WTC11 (cell line): ENCODE data around the gene COPE. TPM values are rescaled to one million over a fixed set of nuclear protein-coding genes. Genes with fewer than 3 reads are reported as not detected.

Source experiments
- ATAC-seq: fragments of 200-7000 bp; cut with Tn5 transposase; 2 replicates; pipeline ENCODE4 v1.10.0; 2021; ENCODE audit warnings: mild to moderate bottlenecking, moderate library complexity
- CTCF ChIA-PET: fragments of 300-600 bp; sonication (Branson Sonifier 250); formaldehyde crosslinking; loops from one replicate; lab custom pipeline; 2021; ENCODE audit warnings: antibody characterized with exemption; lab: Charles Lee
- POLR2A ChIA-PET: fragments of 350-600 bp; sonication (Branson Sonifier 250); formaldehyde crosslinking; loops from one replicate; lab custom pipeline; 2021; ENCODE audit warnings: antibody characterized with exemption; lab: Charles Lee
- DNase-seq: peaks from one replicate; pipeline ENCODE4 v3.0.0; 2021; ENCODE audit warnings: low spot score
- H3K27ac Mint-ChIP-seq: 2 replicates; pipeline ENCODE4 v1.8.0; 2021; ENCODE audit warnings: mixed read lengths
- H3K27me3 Mint-ChIP-seq: 2 replicates; pipeline ENCODE4 v1.8.0; 2021; ENCODE audit warnings: low read depth, mild to moderate bottlenecking, moderate library complexity, mixed read lengths
- H3K36me3 Mint-ChIP-seq: 2 replicates; pipeline ENCODE4 v1.8.0; 2021; ENCODE audit warnings: mixed read lengths
- H3K4me1 Mint-ChIP-seq: 2 replicates; pipeline ENCODE4 v1.8.0; 2022; ENCODE audit warnings: mixed read lengths
- H3K4me3 Mint-ChIP-seq: 2 replicates; pipeline ENCODE4 v1.8.0; 2021; ENCODE audit warnings: mild to moderate bottlenecking, moderate library complexity, mixed read lengths
- H3K9me3 Mint-ChIP-seq: 2 replicates; pipeline ENCODE4 v1.8.0; 2021; ENCODE audit warnings: mixed read lengths
- ARID4B ChIP-seq: sonication (generic); formaldehyde crosslinking; IDR thresholded peaks from 2 replicates; pipeline ENCODE4 v1.8.0; 2023; ENCODE audit warnings: missing genetic modification reagents, mild to moderate bottlenecking, borderline replicate concordance
- ATF2 ChIP-seq: sonication (generic); formaldehyde crosslinking; IDR thresholded peaks from 2 replicates; pipeline ENCODE4 v1.8.1; 2022; ENCODE audit warnings: low read depth, missing genetic modification reagents, borderline replicate concordance
- CREB1 ChIP-seq: sonication (generic); formaldehyde crosslinking; IDR thresholded peaks from 2 replicates; pipeline ENCODE4 v1.8.0; 2023; ENCODE audit warnings: mild to moderate bottlenecking, missing genetic modification reagents
- CREM ChIP-seq: sonication (generic); formaldehyde crosslinking; IDR thresholded peaks from 2 replicates; pipeline ENCODE4 v1.8.1; 2022; ENCODE audit warnings: mild to moderate bottlenecking, missing genetic modification reagents, moderate library complexity
- ESRRA ChIP-seq: sonication (generic); formaldehyde crosslinking; IDR thresholded peaks from 2 replicates; pipeline ENCODE4 v1.8.1; 2022; ENCODE audit warnings: mild to moderate bottlenecking, missing genetic modification reagents, borderline replicate concordance
- ETV6 ChIP-seq: sonication (generic); formaldehyde crosslinking; IDR thresholded peaks from 2 replicates; pipeline ENCODE4 v1.8.1; 2022; ENCODE audit warnings: mild to moderate bottlenecking, missing genetic modification reagents
- MXD4 ChIP-seq: fragments of 250-450 bp; sonication (Bioruptor Pico); IDR thresholded peaks from 2 replicates; pipeline ENCODE4 v1.8.0; 2021; ENCODE audit warnings: mild to moderate bottlenecking, moderate library complexity, borderline replicate concordance
- NR3C1 ChIP-seq: sonication (generic); formaldehyde crosslinking; conservative IDR thresholded peaks from 2 replicates; pipeline ENCODE4 v1.8.1; 2023; ENCODE audit warnings: low read depth, mild to moderate bottlenecking, missing genetic modification reagents
- OVOL2 ChIP-seq: fragments of 250-450 bp; sonication (Bioruptor Pico); IDR thresholded peaks from 2 replicates; pipeline ENCODE4 v1.9.0; 2021; ENCODE audit warnings: mild to moderate bottlenecking, borderline replicate concordance
- PREB ChIP-seq: sonication (generic); formaldehyde crosslinking; IDR thresholded peaks from 2 replicates; pipeline ENCODE4 v1.8.1; 2022; ENCODE audit warnings: mild to moderate bottlenecking, missing genetic modification reagents, moderate library complexity, borderline replicate concordance
- PRRX2 ChIP-seq: fragments of 250-450 bp; sonication (Bioruptor Pico); IDR thresholded peaks from 2 replicates; pipeline ENCODE4 v1.8.0; 2021; ENCODE audit warnings: mild to moderate bottlenecking
- SMAD4 ChIP-seq: sonication (generic); formaldehyde crosslinking; IDR thresholded peaks from 2 replicates; pipeline ENCODE4 v1.8.0; 2022; ENCODE audit warnings: mild to moderate bottlenecking, missing genetic modification reagents
- SOX15 ChIP-seq: fragments of 250-450 bp; sonication (Bioruptor Pico); IDR thresholded peaks from 2 replicates; pipeline ENCODE4 v1.9.0; 2021; ENCODE audit warnings: mild to moderate bottlenecking
- TCF7 ChIP-seq: sonication (generic); formaldehyde crosslinking; IDR thresholded peaks from 2 replicates; pipeline ENCODE4 v1.8.0; 2022; ENCODE audit warnings: mild to moderate bottlenecking, low read depth, missing genetic modification reagents, moderate library complexity
- TEAD4 ChIP-seq: sonication (generic); formaldehyde crosslinking; IDR thresholded peaks from 2 replicates; pipeline ENCODE4 v1.8.0; 2022; ENCODE audit warnings: mild to moderate bottlenecking, missing genetic modification reagents
- ZBTB43 ChIP-seq: sonication (generic); formaldehyde crosslinking; IDR thresholded peaks from 2 replicates; pipeline ENCODE4 v1.8.1; 2023; ENCODE audit warnings: mild to moderate bottlenecking, missing genetic modification reagents
- ZNF138 ChIP-seq: sonication (generic); formaldehyde crosslinking; conservative IDR thresholded peaks from 2 replicates; pipeline ENCODE4 v1.8.1; 2022; ENCODE audit warnings: mild to moderate bottlenecking, moderate library complexity, missing genetic modification reagents
- ZNF232 ChIP-seq: sonication (generic); formaldehyde crosslinking; IDR thresholded peaks from 2 replicates; pipeline ENCODE4 v1.8.0; 2022; ENCODE audit warnings: mild to moderate bottlenecking, missing genetic modification reagents
- ZNF281 ChIP-seq: sonication (generic); formaldehyde crosslinking; IDR thresholded peaks from 2 replicates; pipeline ENCODE4 v1.8.0; 2023; ENCODE audit warnings: mild to moderate bottlenecking, missing genetic modification reagents
- ZNF317 ChIP-seq: sonication (generic); formaldehyde crosslinking; IDR thresholded peaks from 2 replicates; pipeline ENCODE4 v1.8.1; 2023; ENCODE audit warnings: low read depth, mild to moderate bottlenecking, moderate library complexity, missing genetic modification reagents, borderline replicate concordance
- ZNF671 ChIP-seq: fragments of 250-450 bp; sonication (Bioruptor Pico); IDR thresholded peaks from 2 replicates; pipeline ENCODE4 v1.8.0; 2021; ENCODE audit warnings: mild to moderate bottlenecking
- total RNA-seq: library from RNA; stranded (reverse); gene quantifications from 3 replicates; pipeline ENCODE4 v1.2.3, GENCODE V29; 2021

COPE gene
- total RNA-seq, 1 experiment from 2014 or later, result 228 TPM

- no peak for TF ChIP-seq PREB (CRISPR knock-in tag)
- no peak for TF ChIP-seq CREM
- TF ChIP-seq ZNF317, result no peak
- TF ChIP-seq ESRRA, result no peak
- TF ChIP-seq OVOL2 (CRISPR knock-in tag), result no peak
- no peak for TF ChIP-seq MXD4 (CRISPR knock-in tag)
- TF ChIP-seq ATF2 (CRISPR knock-in tag), result no peak
Observed at GRCh38 chr19:18868380-18869022, 50.7 kb downstream of the COPE start (continued).

GRCh38 chr19:18867751-18868150 lies 51.4 kb downstream of the COPE start:
- ATAC-seq, result no peak
- CTCF ChIA-PET, result interaction anchor here (0.6 to 2.4 kb wide), 13 partner anchors 9 to 280 kb away, joined by 3 to 18 read pairs (median 3); partner anchors contain the start of genes COPE and DDX49
- no peak for DNase-seq
- TF ChIP-seq ETV6 (CRISPR knock-in tag), result no peak
- no peak for TF ChIP-seq ZNF671 (CRISPR knock-in tag)
- no peak for TF ChIP-seq PRRX2 (CRISPR knock-in tag)
- no peak for TF ChIP-seq ZNF281 (CRISPR knock-in tag)
- no peak for TF ChIP-seq MXD4 (CRISPR knock-in tag)
- no peak for TF ChIP-seq SOX15 (CRISPR knock-in tag)
- no peak for TF ChIP-seq ZBTB43 (CRISPR knock-in tag)
- TF ChIP-seq CREB1 (CRISPR knock-in tag), result no peak
- TF ChIP-seq ARID4B (CRISPR knock-in tag), result no peak
- TF ChIP-seq TCF7, result no peak
- no peak for TF ChIP-seq ZNF232 (CRISPR knock-in tag)
- no peak for TF ChIP-seq SMAD4
- TF ChIP-seq NR3C1 (CRISPR knock-in tag), result no peak
- no peak for TF ChIP-seq ZNF138 (CRISPR knock-in tag)
- no peak for TF ChIP-seq TEAD4
- Mint-ChIP-seq H3K9me3 (no peaks in the 10 kb centered on the region), H3K27me3 (peaks cover 18% of the 10 kb centered on the region), H3K4me3 (no peak overlapping the region), H3K27ac (no peak overlapping the region), H3K4me1 (peaks cover 14% of the 10 kb centered on the region), H3K36me3 (peaks cover 19% of the 10 kb centered on the region)
- POLR2A ChIA-PET, result no interaction called here
